ENCODE data around the gene SYNE3. TPM values are rescaled to one million over a fixed set of nuclear protein-coding genes. Genes with fewer than 3 reads are reported as not detected.
A peak's percentile ranks its signal among the peaks of the same experiment; 100 is the strongest.

SYNE3 gene
- total RNA-seq, 4 donors from 2014 or later = 4.7 to 7.1 (median 5.1) TPM

DNA sequence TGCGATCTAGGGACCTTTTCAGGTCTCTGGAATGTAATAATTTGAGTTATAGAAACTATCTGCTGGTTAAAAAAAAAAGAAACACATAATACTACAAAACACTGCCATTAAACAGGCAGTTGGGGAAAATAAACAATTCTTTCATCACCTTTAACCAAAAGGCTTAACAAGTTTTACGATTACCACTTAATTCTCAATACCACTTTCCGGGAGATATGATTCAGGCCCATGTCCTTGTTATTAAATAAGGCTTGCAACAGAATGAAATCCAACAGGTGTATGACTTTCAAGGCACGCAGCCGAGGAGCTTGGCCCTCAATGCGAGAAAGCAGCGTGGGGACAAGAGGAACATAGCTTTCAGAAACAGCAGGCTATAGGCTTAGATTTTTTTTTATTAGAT lies 12.8 kb upstream of the SYNE3 start:
- H3K4me1 ChIP-seq = peaks cover 75 to 77% of the 10 kb centered on the region in 2 donors
- H3K36me3 ChIP-seq = no peaks in the 10 kb centered on the region
- DNase-seq = peak in 1 of 2 donors; percentile 69
- intact Hi-C loops (cut with DNase I; ENCODE audit: low total_unique reads) (no loop called here), in situ Hi-C loops (cut with MboI; ENCODE audit: low sequenced_read_pairs in 4 of 4) (loop anchor here in 3 of 4 donors (5.0 to 25.0 kb wide), 3 partner anchors 87 to 392 kb away; partner anchors contain the start of gene DICER1 (in 1 of the 3))
- H3K4me3 ChIP-seq = no peak overlapping the region
- H3K9me3 ChIP-seq = no peaks in the 10 kb centered on the region
- peak overlapping the region; percentile 52 to 78 (median 62) for H3K27ac ChIP-seq
- ATAC-seq = peak; percentile 78 to 84
- TF ChIP-seq, protein P1, sequence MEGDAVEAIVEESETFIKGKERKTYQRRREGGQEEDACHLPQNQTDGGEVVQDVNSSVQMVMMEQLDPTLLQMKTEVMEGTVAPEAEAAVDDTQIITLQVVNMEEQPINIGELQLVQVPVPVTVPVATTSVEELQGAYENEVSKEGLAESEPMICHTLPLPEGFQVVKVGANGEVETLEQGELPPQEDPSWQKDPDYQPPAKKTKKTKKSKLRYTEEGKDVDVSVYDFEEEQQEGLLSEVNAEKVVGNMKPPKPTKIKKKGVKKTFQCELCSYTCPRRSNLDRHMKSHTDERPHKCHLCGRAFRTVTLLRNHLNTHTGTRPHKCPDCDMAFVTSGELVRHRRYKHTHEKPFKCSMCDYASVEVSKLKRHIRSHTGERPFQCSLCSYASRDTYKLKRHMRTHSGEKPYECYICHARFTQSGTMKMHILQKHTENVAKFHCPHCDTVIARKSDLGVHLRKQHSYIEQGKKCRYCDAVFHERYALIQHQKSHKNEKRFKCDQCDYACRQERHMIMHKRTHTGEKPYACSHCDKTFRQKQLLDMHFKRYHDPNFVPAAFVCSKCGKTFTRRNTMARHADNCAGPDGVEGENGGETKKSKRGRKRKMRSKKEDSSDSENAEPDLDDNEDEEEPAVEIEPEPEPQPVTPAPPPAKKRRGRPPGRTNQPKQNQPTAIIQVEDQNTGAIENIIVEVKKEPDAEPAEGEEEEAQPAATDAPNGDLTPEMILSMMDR (IDR thresholded peaks at IDR 0.05 in 4 of 5, conservative IDR thresholded peaks at IDR 0.05 in 1 of 5) = no peak
- TF ChIP-seq POLR2A (IDR thresholded peaks at IDR 0.05) = no peak
- no peaks in the 10 kb centered on the region for H3K27me3 ChIP-seq

DNA sequence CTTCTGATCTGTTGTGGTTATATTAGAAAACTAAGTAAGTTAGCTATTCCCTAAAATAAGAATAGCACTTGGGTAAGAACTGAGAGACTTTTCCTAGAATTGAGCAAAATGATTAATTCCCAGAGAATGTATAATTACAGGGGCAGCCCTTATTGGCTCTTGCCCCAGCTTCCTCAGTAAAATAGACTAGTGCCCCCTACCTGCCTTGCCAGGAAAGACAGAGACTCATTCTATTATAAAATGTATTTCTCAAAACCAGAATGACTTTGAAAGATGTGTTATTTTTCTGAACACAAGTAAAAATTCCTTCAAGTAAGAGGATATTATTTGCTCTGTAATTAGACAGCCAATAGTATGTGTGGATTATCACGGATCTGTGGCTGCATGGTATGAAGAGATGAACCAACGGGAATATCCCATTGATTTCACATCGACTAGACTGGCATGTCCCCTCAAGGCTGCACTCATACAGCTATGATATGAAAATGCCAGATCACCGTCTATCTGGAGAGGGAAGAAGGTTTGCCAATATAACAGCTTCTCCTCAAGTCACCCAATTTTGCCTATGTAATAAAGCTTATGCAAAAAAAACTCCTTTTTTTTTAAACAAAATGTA lies 11.0 kb upstream of the SYNE3 start:
- Histone ChIP-seq H3K4me1 (peaks cover 65 to 67% of the 10 kb centered on the region in 2 donors), H3K27me3 (no peaks in the 10 kb centered on the region), H3K4me3 (no peak overlapping the region), H3K27ac (peak overlapping the region; percentile 15 to 63 (median 52)), H3K9me3 (no peaks in the 10 kb centered on the region), H3K36me3 (no peaks in the 10 kb centered on the region)
- TF ChIP-seq POLR2A (IDR thresholded peaks at IDR 0.05) = no peak
- TF ChIP-seq, protein P1 (IDR thresholded peaks at IDR 0.05 in 4 of 5, conservative IDR thresholded peaks at IDR 0.05 in 1 of 5) = peak; percentile 67 to 77 (median 73)
- ATAC-seq = peak; percentile 34 to 53
- DNase-seq = peak in 1 of 2 donors; percentile 45
- in situ Hi-C loops (cut with MboI; ENCODE audit: low sequenced_read_pairs in 4 of 4) = loop anchor here in 3 of 4 donors (5.0 to 25.0 kb wide), 3 partner anchors 85 to 390 kb away; partner anchors contain the start of gene DICER1 (in 1 of the 3)
- intact Hi-C loops (cut with DNase I; ENCODE audit: low total_unique reads) = loop anchor here (1.0 kb wide), 1 partner anchor 85 kb away; no protein-coding TSS in a partner anchor

DNA sequence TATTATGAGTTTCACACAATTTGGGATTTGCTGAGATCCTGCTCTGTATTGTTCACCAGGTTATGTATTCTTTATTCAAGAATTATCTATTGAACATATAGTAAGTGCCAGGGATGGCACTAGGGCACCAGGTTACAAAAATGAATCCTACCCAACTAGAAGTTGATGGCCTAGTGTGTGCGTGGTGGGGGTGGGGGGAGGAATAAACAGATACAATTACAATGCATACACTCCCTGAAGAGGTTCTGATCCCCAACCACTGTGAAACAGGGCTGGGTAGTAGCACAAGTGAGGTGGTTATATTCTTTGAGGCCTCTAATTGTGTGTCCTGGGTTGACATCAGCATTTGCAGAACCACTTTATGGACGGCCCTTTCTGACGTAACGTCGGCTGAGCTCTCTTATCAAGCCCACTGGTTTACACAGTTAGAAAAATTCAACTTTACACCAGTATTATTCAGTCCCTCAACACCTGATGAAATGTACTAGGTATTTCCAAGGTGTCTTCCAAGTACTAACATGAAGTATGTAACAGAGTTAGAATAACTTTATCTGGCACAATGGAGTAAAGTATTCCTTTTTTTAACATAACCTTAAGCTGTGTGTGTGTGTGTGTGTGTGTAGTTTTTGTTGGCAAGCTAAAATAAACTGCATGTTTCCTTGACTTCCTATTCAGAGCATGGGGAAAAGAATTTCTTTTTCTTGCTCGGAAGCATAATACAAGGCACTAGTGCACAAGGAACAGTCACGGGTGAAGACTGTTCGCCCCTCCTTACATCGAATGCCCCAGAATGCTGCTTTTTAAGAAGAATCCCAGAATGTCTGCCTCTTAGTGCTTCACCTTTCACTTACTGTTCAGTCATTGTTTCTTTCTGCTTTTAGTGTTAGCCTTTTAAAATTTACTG lies 10.3 kb upstream of the SYNE3 start:
- no peak for DNase-seq
- H3K4me1 ChIP-seq = peaks cover 57 to 59% of the 10 kb centered on the region in 2 donors

DNA sequence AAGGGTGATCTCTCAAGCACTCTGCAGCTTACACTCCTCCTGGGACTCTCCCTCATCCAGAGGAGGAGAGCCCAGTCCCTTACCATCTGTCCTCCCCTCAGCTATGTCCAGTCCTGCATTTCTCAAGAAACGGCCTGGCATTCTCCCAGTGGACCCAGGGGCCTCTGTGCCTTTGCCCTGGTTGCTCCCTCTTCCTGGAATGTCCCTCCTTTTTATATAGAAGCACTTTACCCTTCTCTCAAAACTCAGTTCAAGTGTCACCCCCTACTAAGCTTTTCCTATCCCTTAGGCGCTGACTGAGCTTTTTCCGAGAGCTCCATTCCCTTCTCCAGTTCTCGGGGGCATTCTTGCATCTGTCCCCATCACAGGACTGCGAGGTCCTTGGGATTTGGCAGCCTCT lies 9.5 kb upstream of the SYNE3 start:
- no peak for TF ChIP-seq POLR2A (IDR thresholded peaks at IDR 0.05)
- TF ChIP-seq, protein P1 (IDR thresholded peaks at IDR 0.05 in 4 of 5, conservative IDR thresholded peaks at IDR 0.05 in 1 of 5) = no peak
- H3K36me3 ChIP-seq = no peaks in the 10 kb centered on the region
- in situ Hi-C loops (cut with MboI; ENCODE audit: low sequenced_read_pairs in 4 of 4) = loop anchor here in 3 of 4 donors (5.0 to 25.0 kb wide), 3 partner anchors 84 to 389 kb away; partner anchors contain the start of gene DICER1 (in 1 of the 3)
- H3K4me1 ChIP-seq = peaks cover 50 to 52% of the 10 kb centered on the region in 2 donors
- no peak overlapping the region for H3K27ac ChIP-seq
- H3K4me3 ChIP-seq = no peak overlapping the region
- no peaks in the 10 kb centered on the region for H3K9me3 ChIP-seq
- no peak for ATAC-seq
- no peak for DNase-seq
- no peaks in the 10 kb centered on the region for H3K27me3 ChIP-seq
- intact Hi-C loops (cut with DNase I; ENCODE audit: low total_unique reads) = no loop called here

More for the DNA sequence above, 10.3 kb upstream of the SYNE3 start:
- intact Hi-C loops (cut with DNase I; ENCODE audit: low total_unique reads) (loop anchor here (1.0 kb wide), 1 partner anchor 84 kb away; no protein-coding TSS in a partner anchor), in situ Hi-C loops (cut with MboI; ENCODE audit: low sequenced_read_pairs in 4 of 4) (loop anchor here in 3 of 4 donors (5.0 to 25.0 kb wide), 3 partner anchors 84 to 389 kb away; partner anchors contain the start of gene DICER1 (in 1 of the 3))
- ATAC-seq = no peak
- Histone ChIP-seq H3K27ac (peak overlapping the region; percentile 15 to 63 (median 52)), H3K27me3 (no peaks in the 10 kb centered on the region), H3K9me3 (no peaks in the 10 kb centered on the region), H3K36me3 (no peaks in the 10 kb centered on the region), H3K4me3 (no peak overlapping the region)
- TF ChIP-seq POLR2A (IDR thresholded peaks at IDR 0.05) = no peak
- TF ChIP-seq, protein P1 (IDR thresholded peaks at IDR 0.05 in 4 of 5, conservative IDR thresholded peaks at IDR 0.05 in 1 of 5) = no peak

All from gastrocnemius medialis (tissue), 4 donors.